Measurements from ENCODE around the gene NECAP2.

The NECAP2 gene

DNA sequence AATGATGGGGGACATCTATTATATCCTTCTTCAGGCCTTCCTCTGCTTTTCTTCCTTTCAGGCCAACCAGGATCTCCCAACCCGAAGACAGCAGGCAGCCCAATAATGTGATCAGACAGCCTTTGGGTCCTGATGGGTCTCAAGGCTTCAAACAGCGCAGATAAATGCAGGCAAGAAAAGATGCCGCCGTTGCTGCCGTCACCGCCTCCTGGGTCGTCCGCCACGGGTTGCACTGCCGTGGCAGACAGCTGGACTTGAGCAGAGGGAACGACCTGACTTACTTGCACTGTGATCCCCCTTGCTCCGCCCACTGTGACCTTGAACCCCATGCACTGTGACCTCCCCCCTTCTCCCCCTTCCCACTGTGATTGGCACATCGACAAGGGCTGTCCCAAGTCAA, 45.5 kb upstream of the NECAP2 start:
- no peaks in the 10 kb centered on the region for H3K27me3 Mint-ChIP-seq (ENCODE audit: low read depth)
- no peaks in the 10 kb centered on the region for H3K9me3 Mint-ChIP-seq
- TF ChIP-seq, protein P1, sequence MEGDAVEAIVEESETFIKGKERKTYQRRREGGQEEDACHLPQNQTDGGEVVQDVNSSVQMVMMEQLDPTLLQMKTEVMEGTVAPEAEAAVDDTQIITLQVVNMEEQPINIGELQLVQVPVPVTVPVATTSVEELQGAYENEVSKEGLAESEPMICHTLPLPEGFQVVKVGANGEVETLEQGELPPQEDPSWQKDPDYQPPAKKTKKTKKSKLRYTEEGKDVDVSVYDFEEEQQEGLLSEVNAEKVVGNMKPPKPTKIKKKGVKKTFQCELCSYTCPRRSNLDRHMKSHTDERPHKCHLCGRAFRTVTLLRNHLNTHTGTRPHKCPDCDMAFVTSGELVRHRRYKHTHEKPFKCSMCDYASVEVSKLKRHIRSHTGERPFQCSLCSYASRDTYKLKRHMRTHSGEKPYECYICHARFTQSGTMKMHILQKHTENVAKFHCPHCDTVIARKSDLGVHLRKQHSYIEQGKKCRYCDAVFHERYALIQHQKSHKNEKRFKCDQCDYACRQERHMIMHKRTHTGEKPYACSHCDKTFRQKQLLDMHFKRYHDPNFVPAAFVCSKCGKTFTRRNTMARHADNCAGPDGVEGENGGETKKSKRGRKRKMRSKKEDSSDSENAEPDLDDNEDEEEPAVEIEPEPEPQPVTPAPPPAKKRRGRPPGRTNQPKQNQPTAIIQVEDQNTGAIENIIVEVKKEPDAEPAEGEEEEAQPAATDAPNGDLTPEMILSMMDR (IDR thresholded peaks at IDR 0.05; ENCODE audit: unreplicated experiment in 3 of 3): no peak
- peaks cover 42% of the 10 kb centered on the region for H3K36me3 Mint-ChIP-seq (ENCODE audit: low read depth)
- H3K27ac Mint-ChIP-seq: no peak overlapping the region
- no peak overlapping the region for H3K4me3 Mint-ChIP-seq
- peaks cover 29% of the 10 kb centered on the region for H3K4me1 Mint-ChIP-seq

DNA sequence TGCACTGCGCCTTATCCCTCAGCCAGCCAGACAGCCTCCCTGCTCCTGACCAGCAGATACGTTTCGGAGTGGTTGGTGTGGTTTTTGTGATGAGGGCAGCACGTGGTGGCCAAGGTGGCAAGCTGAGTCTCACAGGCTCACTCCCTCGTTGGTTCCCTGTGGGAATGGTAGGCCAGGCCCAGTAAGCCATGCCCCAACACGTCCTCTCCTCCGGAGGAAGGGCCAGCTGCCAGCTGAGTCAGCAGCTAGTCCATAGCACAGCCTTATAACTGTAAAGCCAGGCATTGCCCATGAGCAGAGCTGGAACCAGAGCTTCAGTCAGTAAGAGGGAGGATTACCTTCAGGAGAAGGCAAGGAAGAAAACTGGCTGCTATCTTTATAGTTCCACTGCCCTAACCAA, 43.9 kb upstream of the NECAP2 start:
- H3K27me3 Mint-ChIP-seq (ENCODE audit: low read depth): no peaks in the 10 kb centered on the region
- no peak overlapping the region for H3K4me3 Mint-ChIP-seq
- H3K36me3 Mint-ChIP-seq (ENCODE audit: low read depth): peaks cover 42% of the 10 kb centered on the region
- no peaks in the 10 kb centered on the region for H3K9me3 Mint-ChIP-seq
- TF ChIP-seq, protein P1 (IDR thresholded peaks at IDR 0.05; ENCODE audit: unreplicated experiment in 3 of 3): no peak
- peaks cover 12% of the 10 kb centered on the region for H3K4me1 Mint-ChIP-seq
- H3K27ac Mint-ChIP-seq: peak overlapping the region in 1 of 3 experiments; percentile 64

DNA sequence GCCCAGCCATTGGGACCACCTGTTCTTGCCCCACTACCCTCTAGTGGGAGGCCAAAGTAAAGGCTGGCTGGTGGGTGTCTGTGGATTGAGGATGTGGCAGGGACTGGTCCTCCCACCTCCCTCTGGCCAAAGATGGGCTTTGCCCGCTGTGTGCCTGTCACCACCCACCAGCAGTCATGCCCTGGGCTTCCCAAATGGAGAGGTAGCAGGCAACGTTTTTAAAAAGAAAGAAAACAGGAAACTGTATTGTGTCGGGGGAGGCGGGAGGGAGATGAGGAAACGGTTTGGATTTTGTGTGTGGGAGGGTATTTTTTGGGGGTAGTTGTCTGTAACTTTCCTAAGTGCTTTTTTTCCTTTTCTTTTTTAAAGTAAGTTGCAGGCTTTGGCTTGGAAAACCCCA, 43.4 kb upstream of the NECAP2 start:
- Mint-ChIP-seq H3K27me3 (ENCODE audit: low read depth) (no peaks in the 10 kb centered on the region), H3K27ac (peak overlapping the region in 1 of 3 experiments; percentile 64), H3K9me3 (no peaks in the 10 kb centered on the region), H3K4me1 (peaks cover 10% of the 10 kb centered on the region), H3K36me3 (ENCODE audit: low read depth) (peaks cover 42% of the 10 kb centered on the region), H3K4me3 (no peak overlapping the region)
- TF ChIP-seq, protein P1 (IDR thresholded peaks at IDR 0.05; ENCODE audit: unreplicated experiment in 3 of 3): no peak

DNA sequence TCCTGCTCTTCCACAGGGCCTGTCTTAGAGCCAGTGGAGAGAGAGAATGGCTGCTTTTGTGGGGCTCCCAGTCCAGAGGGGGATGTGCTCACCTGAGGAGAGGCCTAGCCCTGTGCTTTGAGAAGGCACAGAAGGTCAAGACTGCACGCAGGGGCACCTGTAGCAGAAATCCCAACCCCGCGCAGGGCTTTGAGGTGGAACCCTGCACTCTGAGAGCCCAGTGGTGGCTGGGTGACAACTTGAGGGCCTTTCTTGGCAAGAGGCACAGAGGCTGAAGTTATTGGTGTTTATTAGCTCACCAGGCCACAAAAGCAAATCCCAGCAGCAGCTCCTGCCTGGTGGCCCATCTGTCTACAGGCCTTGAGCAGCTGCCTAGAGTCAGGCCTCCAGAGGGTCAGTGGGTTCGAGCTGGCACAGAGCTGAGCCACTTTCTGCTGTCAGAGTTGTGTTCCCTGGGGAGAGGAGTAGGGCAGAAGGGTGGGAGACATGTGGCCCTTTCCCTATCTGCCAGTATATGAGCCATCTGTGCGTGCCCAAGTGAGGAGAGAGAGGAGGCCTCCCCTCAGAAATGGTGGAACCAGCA, 42.1 kb upstream of the NECAP2 start:
- Mint-ChIP-seq H3K4me1 (no peaks in the 10 kb centered on the region), H3K4me3 (no peak overlapping the region), H3K27me3 (ENCODE audit: low read depth) (no peaks in the 10 kb centered on the region), H3K9me3 (no peaks in the 10 kb centered on the region), H3K27ac (no peak overlapping the region), H3K36me3 (ENCODE audit: low read depth) (peaks cover 32% of the 10 kb centered on the region)
- TF ChIP-seq, protein P1 (IDR thresholded peaks at IDR 0.05; ENCODE audit: unreplicated experiment in 3 of 3): no peak

DNA sequence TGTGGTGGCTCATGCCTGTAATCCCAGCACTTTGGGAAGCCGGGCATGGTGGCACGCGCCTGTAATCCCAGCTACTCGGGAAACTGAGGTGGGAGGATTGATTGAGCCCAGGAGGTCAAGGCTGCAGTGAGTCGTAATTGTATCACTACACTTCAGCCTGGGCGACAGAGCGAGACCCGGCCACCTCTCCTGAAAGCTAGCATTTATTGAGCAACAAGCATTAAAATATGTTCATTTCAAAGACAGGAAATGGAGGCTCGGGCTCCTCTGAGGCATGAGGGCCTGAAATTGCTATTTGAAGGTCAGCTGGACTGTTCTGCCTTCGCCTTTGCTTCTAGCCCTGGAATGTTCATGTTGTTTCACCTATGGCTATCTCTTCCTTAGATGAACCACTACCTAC, 37.8 kb upstream of the NECAP2 start:
- H3K36me3 Mint-ChIP-seq (ENCODE audit: low read depth): peaks cover 7% of the 10 kb centered on the region
- peaks cover 3% of the 10 kb centered on the region for H3K27me3 Mint-ChIP-seq (ENCODE audit: low read depth)
- H3K9me3 Mint-ChIP-seq: no peaks in the 10 kb centered on the region
- no peaks in the 10 kb centered on the region for H3K4me1 Mint-ChIP-seq
- H3K27ac Mint-ChIP-seq: no peak overlapping the region
- no peak overlapping the region for H3K4me3 Mint-ChIP-seq
- TF ChIP-seq, protein P1 (IDR thresholded peaks at IDR 0.05; ENCODE audit: unreplicated experiment in 3 of 3): no peak

DNA sequence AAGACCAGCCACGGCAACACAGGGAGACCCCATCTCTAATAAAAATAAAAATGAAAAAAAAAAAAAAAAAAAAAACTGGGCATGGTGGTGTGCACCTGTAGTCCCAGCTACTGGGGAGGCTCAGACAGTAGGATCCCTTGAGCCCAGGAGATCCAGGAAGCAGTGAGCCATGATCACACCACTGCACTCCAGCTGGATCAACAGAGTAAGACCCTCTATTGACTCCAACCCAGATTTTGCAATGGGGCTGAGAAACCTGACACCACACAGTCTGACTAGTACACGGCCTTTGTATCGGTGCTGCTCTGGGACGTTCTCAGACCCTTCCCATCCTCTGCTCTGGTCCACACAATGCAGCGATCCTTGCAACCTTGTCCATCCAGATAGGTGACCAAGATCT, 35.1 kb upstream of the NECAP2 start:
- H3K36me3 Mint-ChIP-seq (ENCODE audit: low read depth): no peaks in the 10 kb centered on the region
- no peak overlapping the region for H3K27ac Mint-ChIP-seq
- no peak overlapping the region for H3K4me3 Mint-ChIP-seq
- no peaks in the 10 kb centered on the region for H3K4me1 Mint-ChIP-seq
- H3K27me3 Mint-ChIP-seq (ENCODE audit: low read depth): peaks cover 9% of the 10 kb centered on the region
- TF ChIP-seq, protein P1 (IDR thresholded peaks at IDR 0.05; ENCODE audit: unreplicated experiment in 3 of 3): no peak
- no peaks in the 10 kb centered on the region for H3K9me3 Mint-ChIP-seq
